ENCODE data around the gene LAMA2. TPM values are rescaled to one million over a fixed set of nuclear protein-coding genes. Genes with fewer than 3 reads are reported as not detected.

LAMA2 gene
- total RNA-seq, 1 experiment from 2014 or later = 4.2 TPM

GRCh38 chr6:129359811-129360681 is 477.1 kb downstream of the LAMA2 start:
- Mint-ChIP-seq H3K4me3 (no peak overlapping the region), H3K27ac (0 out of 7 replicates have a peak overlapping the region, but pooled peaks of 1 of the 3 experiments have one; percentile 12), H3K4me1 (peaks cover 17% of the 10 kb centered on the region in 2 experiments), H3K27me3 (ENCODE audit: low read depth) (no peaks in the 10 kb centered on the region), H3K9me3 (no peaks in the 10 kb centered on the region), H3K36me3 (ENCODE audit: insufficient read depth in 1 of 3, low read depth in 3 of 3) (no peaks in the 10 kb centered on the region)
- no peaks in the 10 kb centered on the region for H4K20me1 ChIP-seq (ENCODE audit: control insufficient read depth, insufficient read depth, insufficient read length)
- H3T11ph ChIP-seq (ENCODE audit: low read length) = no peak overlapping the region
- no peak for DNase-seq
- H4K8ac ChIP-seq (replicated peaks; ENCODE audit: insufficient read length, low read depth, low read length) = no peak overlapping the region
- no peak overlapping the region for H2BK20ac ChIP-seq (ENCODE audit: low read depth, low read length, poor library complexity, severe bottlenecking)
- H2BK12ac ChIP-seq (ENCODE audit: insufficient read length, low read depth, low read length) = no peak overlapping the region
- TF ChIP-seq CTCF (conservative IDR thresholded peaks at IDR 0.05) = no peak
- H3K4ac ChIP-seq (ENCODE audit: low read depth, low read length) = no peak overlapping the region
- H4K5ac ChIP-seq (ENCODE audit: insufficient read length, low read depth, low read length) = no peak overlapping the region
- no peaks in the 10 kb centered on the region for H3K79me2 ChIP-seq (ENCODE audit: insufficient read depth, low read length)
- no peak overlapping the region for H2AFZ ChIP-seq (ENCODE audit: low read length)
- no peaks in the 10 kb centered on the region for H3K27me3 ChIP-seq (ENCODE audit: insufficient read depth, low read length)
- no peak overlapping the region for H2BK5ac ChIP-seq (ENCODE audit: insufficient read length, low read length)
- no peak overlapping the region for H2BK15ac ChIP-seq (ENCODE audit: low read depth, low read length)
- no peak overlapping the region for H2BK120ac ChIP-seq (ENCODE audit: low read depth, low read length, poor library complexity, severe bottlenecking)
- no peaks in the 10 kb centered on the region for H3K9me3 ChIP-seq (ENCODE audit: control insufficient read depth, low read depth, low read length)
- no CpG with 5 or more reads among the region's 2 CpGs for WGBS (ENCODE audit: extremely low coverage, insufficient read length, low lambda C conversion rate)
- no peak overlapping the region for H3K9ac ChIP-seq (ENCODE audit: extremely low read depth, insufficient read length, low read length)
- H3K23me2 ChIP-seq (ENCODE audit: insufficient read length, low read depth, low read length, poor library complexity, severe bottlenecking) = no peaks in the 10 kb centered on the region
- H3K4me2 ChIP-seq (ENCODE audit: insufficient read depth, insufficient read length, low read length) = no peak overlapping the region
- no peak overlapping the region for H3K56ac ChIP-seq (ENCODE audit: insufficient read length, low read depth, low read length)
- no peak overlapping the region for H3K18ac ChIP-seq (ENCODE audit: insufficient read length, low read depth, low read length)
- no peak overlapping the region for H3K27ac ChIP-seq (ENCODE audit: insufficient read length, low read depth, low read length)
- no peak overlapping the region for H2AK5ac ChIP-seq (ENCODE audit: insufficient read length, low read length)
- no peak overlapping the region for H3K23ac ChIP-seq (ENCODE audit: insufficient read length, low read depth, low read length)
- H3K79me1 ChIP-seq (ENCODE audit: insufficient read depth, low read depth, low read length, poor library complexity, severe bottlenecking) = no peaks in the 10 kb centered on the region
- H3K4me1 ChIP-seq (ENCODE audit: insufficient read depth, low read length) = no peaks in the 10 kb centered on the region
- no peak overlapping the region for H4K91ac ChIP-seq (ENCODE audit: insufficient read length, low read depth, low read length)
- H3K14ac ChIP-seq (ENCODE audit: insufficient read depth, low read length) = no peak overlapping the region
